ENCODE data around the gene SERHL2. TPM values are rescaled to one million over a fixed set of nuclear protein-coding genes. Genes with fewer than 3 reads are reported as not detected.
"Not testable (repeated sequence)": the region's sequence is repeated elsewhere in the genome, so short reads cannot be mapped to it uniquely, and the experiment has no call there.

The SERHL2 gene, protein sequence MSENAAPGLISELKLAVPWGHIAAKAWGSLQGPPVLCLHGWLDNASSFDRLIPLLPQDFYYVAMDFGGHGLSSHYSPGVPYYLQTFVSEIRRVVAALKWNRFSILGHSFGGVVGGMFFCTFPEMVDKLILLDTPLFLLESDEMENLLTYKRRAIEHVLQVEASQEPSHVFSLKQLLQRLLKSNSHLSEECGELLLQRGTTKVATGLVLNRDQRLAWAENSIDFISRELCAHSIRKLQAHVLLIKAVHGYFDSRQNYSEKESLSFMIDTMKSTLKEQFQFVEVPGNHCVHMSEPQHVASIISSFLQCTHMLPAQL
- 1 to 10 TPM in 3 of 5 donors, under 1 TPM in 2; 0.70 to 1.6 (median 1.0) TPM for total RNA-seq
- 1.0 TPM for total RNA-seq (2013)
- total RNA-seq: 0.06 to 0.66 (median 0.34) reads per million in 29 experiments

DNA sequence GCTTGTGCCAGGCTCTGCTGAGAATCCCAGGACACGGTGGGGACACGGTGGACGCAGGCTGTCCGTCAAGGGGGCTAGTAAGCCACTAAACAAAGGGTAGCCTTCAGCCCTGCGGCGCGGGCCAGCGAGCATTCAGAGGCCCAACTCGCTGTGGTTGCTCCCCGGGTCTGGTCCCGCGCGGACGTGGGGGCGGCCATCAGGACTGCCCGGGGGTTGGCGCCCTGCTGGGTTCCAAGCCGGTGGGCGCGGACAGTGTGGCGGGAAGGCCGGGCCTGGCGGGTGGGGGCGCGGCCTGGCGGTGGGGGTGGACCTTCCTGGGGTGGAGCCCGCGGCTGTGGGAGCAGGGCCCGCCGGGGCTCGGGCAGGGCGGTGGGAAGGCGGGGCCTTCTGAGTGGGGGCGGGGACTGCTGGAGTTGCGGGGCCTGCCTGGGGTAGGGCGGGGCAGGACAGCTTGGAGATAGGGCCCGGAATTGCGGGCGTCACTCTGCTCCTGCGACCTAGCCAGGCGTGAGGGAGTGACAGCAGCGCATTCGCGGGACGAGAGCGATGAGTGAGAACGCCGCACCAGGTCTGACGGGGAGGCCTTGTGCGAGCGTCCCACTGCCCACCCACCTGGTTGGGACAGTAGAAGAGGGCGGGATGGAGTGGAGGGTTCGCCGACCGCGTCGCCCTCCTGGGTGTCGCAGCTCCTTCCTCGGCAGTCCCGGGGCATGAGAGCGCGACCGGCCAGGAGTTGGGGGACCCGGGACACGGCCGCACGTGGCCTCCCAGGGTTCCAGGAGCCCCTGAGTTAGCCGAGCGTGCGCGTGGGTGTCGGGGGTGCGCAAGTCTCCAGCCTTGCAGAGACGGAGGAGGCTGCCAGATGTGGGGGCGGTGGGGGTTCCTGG lies at the start of gene SERHL2:
Gene SERHL2 (plus strand): TSS at position 482 of the 887 bp plus-strand sequence. CDS start 65 bp downstream, at position 547.
- Histone ChIP-seq H3K4me3 (ENCODE audit: control insufficient read depth in 1 of 2, extremely low read depth in 1 of 2, low read length in 1 of 2) (peak within 1 kb of the TSS; percentile 59 to 62), H3K36me3 (ENCODE audit: control insufficient read depth in 2 of 2, extremely low read depth in 1 of 2, insufficient read depth in 1 of 2, low read length in 1 of 2) (no peaks in the 10 kb centered on the region), H3K4me1 (ENCODE audit: control insufficient read depth in 1 of 2, extremely low read depth in 1 of 2, insufficient read depth in 2 of 2, low read length in 2 of 2) (peaks cover 5 to 27% of the 10 kb centered on the region in 2 experiments), H3K9me3 (no peaks in the 10 kb centered on the region), H3K27ac (ENCODE audit: low read length) (no peak within 1 kb of the TSS), H3K27me3 (replicated peaks in 1 of 2; ENCODE audit: control insufficient read depth in 2 of 2, extremely low read depth in 1 of 2, insufficient read depth in 2 of 2, low read length in 1 of 2) (peaks cover 0 to 7% of the 10 kb centered on the region in 2 experiments)
- DNase-seq (peak; percentile 26 to 92 (median 78)), ATAC-seq (replicated peaks in 1 of 4) (peak; percentile 90 to 96 (median 95))
- ChIA-PET POLR2A (interaction anchor here in 1 of 2 donors (0.5 kb wide), 1 partner anchor 9 kb away, joined by 4 read pairs; no protein-coding TSS in a partner anchor), CTCF (no interaction called here)
- H3K4me3 Mint-ChIP-seq: peak within 1 kb of the TSS; percentile 74 to 84 (median 79)
- 2% methylated on average over 74 of the region's 75 CpGs for WGBS (ENCODE audit: insufficient coverage)
- H3K4me1 Mint-ChIP-seq: peaks cover 11 to 28% (median 17%) of the 10 kb centered on the region in 3 donors
- H3K36me3 Mint-ChIP-seq: no peaks in the 10 kb centered on the region
- H3K27me3 Mint-ChIP-seq: no peaks in the 10 kb centered on the region
- no peaks in the 10 kb centered on the region for H3K9me3 Mint-ChIP-seq
- peak within 1 kb of the TSS in 1 of 2 donors; percentile 52 for H3K27ac Mint-ChIP-seq

DNA sequence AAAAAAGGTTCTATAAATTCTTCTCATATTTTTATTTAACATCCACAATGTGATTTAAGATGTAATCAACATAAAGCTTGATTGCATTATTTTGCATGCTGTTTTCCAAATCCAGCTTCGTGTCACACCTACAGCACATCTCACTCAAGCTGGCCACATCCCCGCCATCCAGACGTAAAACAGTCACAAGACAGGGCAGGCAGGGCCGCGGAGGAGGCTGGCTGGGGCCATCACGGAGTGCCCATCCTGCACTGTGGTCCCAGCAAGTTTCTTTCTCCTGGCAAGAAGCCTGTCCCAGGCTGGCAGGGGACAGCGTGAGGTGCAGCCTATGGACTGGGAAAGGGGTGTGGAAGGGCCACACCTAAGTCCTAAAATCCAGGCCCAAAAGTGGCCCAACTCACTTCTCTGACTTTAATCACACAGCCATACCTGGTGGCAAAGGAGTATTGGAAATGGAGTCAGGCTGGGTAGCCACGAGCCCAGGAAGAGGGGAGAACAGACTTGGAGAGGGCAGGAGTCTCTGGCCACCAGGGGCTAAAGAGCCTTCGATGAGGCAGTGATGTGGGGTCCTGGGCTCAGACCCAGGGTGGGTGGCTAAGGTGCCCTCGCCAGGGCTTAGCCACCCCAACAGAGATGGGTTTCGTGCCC lies 45.3 kb upstream of the SERHL2 start:
- peak overlapping the region; percentile 16 to 52 for H3K27ac Mint-ChIP-seq
- H3K36me3 ChIP-seq (ENCODE audit: control insufficient read depth in 2 of 2, extremely low read depth in 1 of 2, insufficient read depth in 1 of 2, low read length in 1 of 2): peaks cover 0 to 13% of the 10 kb centered on the region in 2 donors
- POLR2A ChIA-PET: interaction anchor here in 1 of 2 donors (0.6 kb wide), 1 partner anchor 726 kb away, joined by 3 read pairs; no protein-coding TSS in a partner anchor
- not testable (repeated sequence) for H3K4me3 ChIP-seq (ENCODE audit: control insufficient read depth in 1 of 2, extremely low read depth in 1 of 2, low read length in 1 of 2); H3K9me3 ChIP-seq; H3K4me1 Mint-ChIP-seq; H3K4me3 Mint-ChIP-seq; H3K27ac ChIP-seq (ENCODE audit: low read length); H3K27me3 Mint-ChIP-seq; H3K4me1 ChIP-seq (ENCODE audit: control insufficient read depth in 1 of 2, extremely low read depth in 1 of 2, insufficient read depth in 2 of 2, low read length in 2 of 2); H3K27me3 ChIP-seq (replicated peaks in 1 of 2; ENCODE audit: control insufficient read depth in 2 of 2, extremely low read depth in 1 of 2, insufficient read depth in 2 of 2, low read length in 1 of 2); H3K36me3 Mint-ChIP-seq; DNase-seq; H3K9me3 Mint-ChIP-seq
- CTCF ChIA-PET: interaction anchor here in 1 of 2 donors (1.8 kb wide), 1 partner anchor 62 kb away, joined by 10 read pairs; no protein-coding TSS in a partner anchor
- WGBS (ENCODE audit: insufficient coverage): 84% methylated on average over 6 of the region's 11 CpGs
- peak in 1 of 4 experiments; percentile 9 for ATAC-seq (replicated peaks in 1 of 4)

DNA sequence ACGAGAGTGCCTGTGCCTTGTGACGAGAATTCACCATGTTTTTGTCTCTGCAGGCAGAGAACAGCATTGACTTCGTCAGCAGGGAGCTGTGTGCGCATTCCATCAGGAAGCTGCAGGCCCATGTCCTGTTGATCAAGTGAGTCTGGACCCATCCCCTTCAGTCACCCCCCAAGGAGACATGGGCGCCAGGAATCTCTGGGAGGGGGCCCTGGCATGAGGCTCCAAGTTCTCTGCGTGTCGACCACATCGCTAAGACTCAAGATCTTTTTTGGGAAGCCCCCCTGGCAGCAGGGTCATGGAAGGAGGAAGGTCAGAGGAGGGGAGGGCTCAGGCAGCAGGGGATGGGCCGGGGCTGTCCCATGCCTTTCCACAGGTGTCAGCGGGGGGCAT lies 44.8 kb upstream of the SERHL2 start:
- H3K4me3 Mint-ChIP-seq; H3K4me3 ChIP-seq (ENCODE audit: control insufficient read depth in 1 of 2, extremely low read depth in 1 of 2, low read length in 1 of 2); H3K4me1 Mint-ChIP-seq; CTCF ChIA-PET; H3K36me3 Mint-ChIP-seq; DNase-seq; H3K27ac ChIP-seq (ENCODE audit: low read length); POLR2A ChIA-PET; H3K27me3 ChIP-seq (replicated peaks in 1 of 2; ENCODE audit: control insufficient read depth in 2 of 2, extremely low read depth in 1 of 2, insufficient read depth in 2 of 2, low read length in 1 of 2); H3K9me3 Mint-ChIP-seq; H3K27ac Mint-ChIP-seq; H3K4me1 ChIP-seq (ENCODE audit: control insufficient read depth in 1 of 2, extremely low read depth in 1 of 2, insufficient read depth in 2 of 2, low read length in 2 of 2); H3K27me3 Mint-ChIP-seq; H3K9me3 ChIP-seq: not testable (repeated sequence)
- 61% methylated on average over 7 of the region's 10 CpGs for WGBS (ENCODE audit: insufficient coverage)
- ATAC-seq (replicated peaks in 1 of 4): peak in 1 of 4 experiments; percentile 16
- H3K36me3 ChIP-seq (ENCODE audit: control insufficient read depth in 2 of 2, extremely low read depth in 1 of 2, insufficient read depth in 1 of 2, low read length in 1 of 2): peaks cover 0 to 15% of the 10 kb centered on the region in 2 donors

DNA sequence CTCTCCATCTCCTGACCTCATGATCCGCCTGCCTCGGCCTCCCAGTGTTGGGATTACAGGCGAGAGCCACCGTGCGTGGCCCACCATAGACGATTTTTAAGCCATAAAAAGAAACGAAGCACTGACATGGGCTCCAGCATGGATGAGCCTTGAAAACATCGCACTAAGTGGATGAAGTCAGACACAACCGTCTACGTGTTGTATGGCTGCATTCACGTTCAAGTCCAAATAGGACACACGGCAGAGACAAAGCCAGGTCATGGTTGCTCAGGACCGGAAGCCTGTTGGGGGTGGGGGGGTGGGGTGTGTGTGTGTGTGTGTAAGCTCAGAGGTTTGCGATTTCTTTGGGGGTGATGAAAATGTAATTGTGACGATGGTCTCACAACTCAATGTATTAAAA lies 44.2 kb upstream of the SERHL2 start:
- Histone ChIP-seq H3K4me1 (ENCODE audit: control insufficient read depth in 1 of 2, extremely low read depth in 1 of 2, insufficient read depth in 2 of 2, low read length in 2 of 2) (no peaks in the 10 kb centered on the region), H3K36me3 (ENCODE audit: control insufficient read depth in 2 of 2, extremely low read depth in 1 of 2, insufficient read depth in 1 of 2, low read length in 1 of 2) (peaks cover 0 to 20% of the 10 kb centered on the region in 2 donors), H3K27me3 (replicated peaks in 1 of 2; ENCODE audit: control insufficient read depth in 2 of 2, extremely low read depth in 1 of 2, insufficient read depth in 2 of 2, low read length in 1 of 2) (no peaks in the 10 kb centered on the region), H3K27ac (ENCODE audit: low read length) (no peak overlapping the region), H3K4me3 (ENCODE audit: control insufficient read depth in 1 of 2, extremely low read depth in 1 of 2, low read length in 1 of 2) (no peak overlapping the region), H3K9me3 (no peaks in the 10 kb centered on the region)
- Mint-ChIP-seq H3K4me3 (no peak overlapping the region), H3K9me3 (no peaks in the 10 kb centered on the region), H3K27me3 (no peaks in the 10 kb centered on the region), H3K36me3 (peaks cover 7% of the 10 kb centered on the region), H3K27ac (peak overlapping the region in 1 of 2 donors; percentile 36), H3K4me1 (peaks cover 0 to 7% (median 0%) of the 10 kb centered on the region in 3 donors)
- 80% methylated on average over 9 of the region's 15 CpGs for WGBS (ENCODE audit: insufficient coverage)
- DNase-seq: no peak
- no peak for ATAC-seq (replicated peaks in 1 of 4)
- ChIA-PET POLR2A (no interaction called here), CTCF (no interaction called here)

DNA sequence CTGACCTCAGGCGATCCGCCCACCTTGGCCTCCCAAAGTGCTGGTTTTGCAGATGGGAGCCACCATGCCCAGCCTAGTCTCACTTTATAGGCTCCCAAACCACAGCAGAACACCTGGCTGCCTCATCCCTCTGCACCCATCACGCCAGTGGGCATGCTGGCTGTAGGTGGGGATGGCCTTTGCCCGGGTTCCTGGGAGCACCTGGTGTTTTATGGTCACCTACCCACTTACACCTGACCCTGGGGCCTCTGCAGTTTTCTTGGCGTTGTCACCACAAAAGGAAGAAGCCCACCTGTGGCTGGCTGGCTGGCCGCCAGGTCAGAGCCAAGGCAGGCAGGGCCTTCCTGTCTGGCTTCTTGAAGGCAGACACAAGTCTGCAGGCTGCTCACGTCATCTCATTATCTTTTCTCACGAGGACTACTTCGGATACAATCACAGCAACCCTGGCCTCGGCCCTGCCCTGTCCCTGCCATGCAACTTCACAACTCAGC lies 42.3 kb upstream of the SERHL2 start:
- ATAC-seq (replicated peaks in 1 of 4) (no peak), DNase-seq (no peak)
- Mint-ChIP-seq H3K9me3 (no peaks in the 10 kb centered on the region), H3K36me3 (peaks cover 12% of the 10 kb centered on the region), H3K4me3 (no peak overlapping the region), H3K27ac (no peak overlapping the region), H3K4me1 (peaks cover 0 to 7% (median 0%) of the 10 kb centered on the region in 3 donors), H3K27me3 (no peaks in the 10 kb centered on the region)
- Histone ChIP-seq H3K4me3 (ENCODE audit: control insufficient read depth in 1 of 2, extremely low read depth in 1 of 2, low read length in 1 of 2) (no peak overlapping the region), H3K9me3 (no peaks in the 10 kb centered on the region), H3K27me3 (replicated peaks in 1 of 2; ENCODE audit: control insufficient read depth in 2 of 2, extremely low read depth in 1 of 2, insufficient read depth in 2 of 2, low read length in 1 of 2) (no peaks in the 10 kb centered on the region), H3K27ac (ENCODE audit: low read length) (no peak overlapping the region), H3K36me3 (ENCODE audit: control insufficient read depth in 2 of 2, extremely low read depth in 1 of 2, insufficient read depth in 1 of 2, low read length in 1 of 2) (peaks cover 0 to 34% of the 10 kb centered on the region in 2 donors), H3K4me1 (ENCODE audit: control insufficient read depth in 1 of 2, extremely low read depth in 1 of 2, insufficient read depth in 2 of 2, low read length in 2 of 2) (peaks cover 0 to 3% of the 10 kb centered on the region in 2 experiments)
- WGBS (ENCODE audit: insufficient coverage): 73% methylated on average over 10 of the region's 10 CpGs
- ChIA-PET POLR2A (no interaction called here), CTCF (no interaction called here)
